SKM-1 (cell line): Measurements from ENCODE around the gene MRM2.

ENCODE experiments used
- DNase-seq: peaks from one replicate; lab custom pipeline; 2025; ENCODE audit not compliant: unreplicated experiment; lab: John Stamatoyannopoulos, UW

MRM2 gene

GRCh38 chr7:2249744-2250323 is 7.8 kb upstream of the MRM2 start:
- no peak for DNase-seq

DNA sequence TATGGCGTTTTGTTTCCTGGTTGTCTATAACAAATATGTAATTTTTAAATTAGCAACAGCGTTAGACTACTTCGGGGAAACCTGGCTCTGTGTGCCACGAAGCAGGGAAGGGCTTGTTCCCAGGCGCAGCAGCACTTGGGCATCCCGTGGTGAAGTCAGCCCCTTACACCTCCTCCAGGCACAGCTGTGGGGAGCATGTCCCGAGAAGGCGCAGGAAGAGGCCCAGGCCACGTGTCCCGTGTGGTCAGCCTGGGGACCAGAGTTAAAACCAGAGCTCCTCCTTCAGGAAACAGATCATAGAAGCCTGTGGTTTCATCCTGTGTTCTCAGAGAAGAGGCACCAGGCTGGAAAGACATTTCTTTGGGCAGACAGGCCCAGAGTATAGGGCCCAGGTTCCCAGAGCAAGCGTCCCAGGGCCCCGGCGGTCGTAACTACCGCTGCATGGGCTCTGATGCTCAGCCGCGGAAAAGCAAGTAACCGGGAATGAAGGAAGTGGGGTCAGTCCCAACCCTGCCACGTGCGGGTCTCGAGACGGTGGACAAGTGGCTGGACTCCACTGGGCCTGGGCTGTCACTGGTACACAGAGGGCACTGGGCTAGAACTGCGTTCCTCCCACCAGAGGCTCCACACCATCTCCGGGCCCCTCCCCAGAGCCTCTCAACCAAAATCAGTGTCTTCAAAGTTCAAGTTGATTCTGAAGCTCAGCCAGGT is 7.1 kb upstream of the MRM2 start:
- DNase-seq: peak; percentile 69

GRCh38 chr7:2247141-2247995 is 5.4 kb upstream of the MRM2 start:
- DNase-seq: no peak

GRCh38 chr7:2245883-2246675 is 4.1 kb upstream of the MRM2 start:
- no peak for DNase-seq

DNA sequence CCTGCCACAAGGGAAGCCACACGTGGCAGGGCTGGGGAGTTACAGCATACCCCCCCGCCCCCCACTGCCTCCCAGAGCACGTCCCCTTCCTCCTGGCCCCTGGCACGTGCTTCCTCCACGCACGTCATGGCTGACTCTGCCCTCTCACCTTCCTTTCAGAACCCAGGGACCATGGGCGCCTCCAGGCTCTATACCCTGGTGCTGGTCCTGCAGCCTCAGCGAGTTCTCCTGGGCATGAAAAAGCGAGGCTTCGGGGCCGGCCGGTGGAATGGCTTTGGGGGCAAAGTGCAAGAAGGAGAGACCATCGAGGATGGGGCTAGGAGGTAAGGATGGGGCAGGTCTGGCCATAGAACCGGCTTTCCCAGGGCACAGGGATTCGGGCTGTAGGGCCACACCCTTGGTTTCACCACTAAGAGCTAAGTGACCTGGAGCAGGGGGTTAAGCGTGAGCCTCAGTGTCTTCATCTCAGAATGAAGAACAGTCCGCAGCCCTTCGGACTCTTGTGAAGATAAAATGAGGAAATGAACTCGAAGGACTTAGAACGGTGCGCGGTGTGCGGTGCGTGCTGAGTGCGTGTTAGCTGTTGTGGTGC is 2.5 kb upstream of the MRM2 start:
- no peak for DNase-seq

DNA sequence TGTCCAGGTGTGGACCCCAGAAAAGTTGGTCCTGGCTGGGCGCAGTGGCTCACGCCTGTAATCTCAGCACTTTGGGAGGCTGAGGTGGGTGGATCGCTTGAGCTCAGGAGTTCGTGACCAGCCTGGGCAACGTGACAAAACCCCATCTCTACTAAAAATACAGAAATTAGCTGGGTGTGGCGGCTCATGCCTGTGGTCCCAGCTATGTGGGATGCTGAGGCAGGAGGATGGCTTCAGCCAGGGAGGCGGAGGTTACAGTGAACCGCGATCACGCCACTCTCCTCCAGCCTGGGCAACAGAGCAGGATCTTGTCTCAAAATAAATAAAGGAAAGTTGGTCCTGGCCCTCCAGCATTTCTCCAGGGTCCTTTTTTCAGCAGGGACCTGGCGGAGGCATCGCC is 1.5 kb upstream of the MRM2 start:
- DNase-seq: no peak

GRCh38 chr7:2242541-2243429 is 780 bp upstream of the MRM2 start:
- DNase-seq: no peak

DNA sequence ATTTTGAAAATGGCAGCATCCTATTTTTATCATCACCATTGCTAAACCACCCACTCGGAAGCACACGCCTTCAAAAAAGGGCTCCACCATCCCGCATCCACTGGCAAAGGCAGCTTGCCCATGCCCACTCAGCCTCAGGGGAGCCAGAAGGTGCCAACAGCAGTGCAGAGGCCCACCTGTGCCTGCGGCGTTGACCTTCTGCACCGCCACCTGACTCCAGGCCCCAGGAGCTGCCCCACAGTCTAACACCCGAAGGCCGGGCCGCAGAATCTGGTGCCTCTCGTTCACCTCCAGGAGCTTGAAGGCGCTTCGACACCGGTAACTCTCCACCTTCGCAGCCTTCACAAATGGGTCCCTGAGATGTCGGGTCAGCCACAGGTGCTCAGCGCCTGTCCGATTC is 2.8 kb downstream of the MRM2 start:
- no peak for DNase-seq

GRCh38 chr7:2237109-2237602 is 4.8 kb downstream of the MRM2 start:
- DNase-seq: peak; percentile 92

- DNase-seq: no peak
Measured at GRCh38 chr7:2233926-2234325, 8.1 kb downstream of the MRM2 start.

GRCh38 chr7:2232766-2233520 is 9.1 kb downstream of the MRM2 start, which contains the start of gene MAD1L1:
Gene MAD1L1 (minus strand): TSS chr7:2232945. CDS start chr7:2230133, 2,812 bp downstream.
- peak; percentile 74 for DNase-seq

DNA sequence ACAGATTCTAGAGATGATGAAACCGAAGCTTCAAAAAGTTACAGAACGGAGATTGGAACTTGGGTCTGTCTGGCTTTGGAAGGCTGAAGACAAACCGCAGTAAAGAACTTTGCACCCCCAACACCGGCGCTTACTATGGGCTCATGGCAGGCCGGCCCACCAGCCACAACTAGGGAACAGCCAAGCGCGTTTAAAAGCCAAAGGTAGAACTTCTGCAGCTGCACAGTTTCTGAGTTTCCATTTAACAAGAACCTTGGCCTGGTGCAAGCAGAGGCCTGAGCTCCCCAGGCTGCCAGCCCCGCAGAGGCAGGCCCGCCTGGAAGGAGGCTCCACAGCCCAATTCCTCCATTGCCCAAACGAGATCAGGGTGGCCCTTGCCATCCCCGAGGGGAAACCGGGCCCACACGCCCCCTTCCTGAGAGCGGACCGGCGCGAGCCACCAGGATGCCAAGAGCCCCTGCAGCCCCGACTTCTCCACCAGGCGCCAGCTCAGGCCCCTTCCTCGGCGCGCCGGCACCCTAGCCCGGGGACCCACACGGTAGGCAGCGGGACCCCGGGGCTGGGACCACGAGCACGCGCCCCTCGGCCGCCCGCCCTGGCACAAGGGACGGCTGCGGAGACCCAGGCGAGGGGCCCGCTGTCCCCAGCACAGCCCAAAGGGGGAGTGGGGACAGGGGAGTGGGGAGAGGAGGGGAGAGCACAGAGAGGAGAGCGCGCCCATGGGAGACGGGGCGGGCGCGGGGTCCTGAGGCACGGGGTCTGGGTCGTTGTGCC is 9.8 kb downstream of the MRM2 start:
- no peak for DNase-seq

DNA sequence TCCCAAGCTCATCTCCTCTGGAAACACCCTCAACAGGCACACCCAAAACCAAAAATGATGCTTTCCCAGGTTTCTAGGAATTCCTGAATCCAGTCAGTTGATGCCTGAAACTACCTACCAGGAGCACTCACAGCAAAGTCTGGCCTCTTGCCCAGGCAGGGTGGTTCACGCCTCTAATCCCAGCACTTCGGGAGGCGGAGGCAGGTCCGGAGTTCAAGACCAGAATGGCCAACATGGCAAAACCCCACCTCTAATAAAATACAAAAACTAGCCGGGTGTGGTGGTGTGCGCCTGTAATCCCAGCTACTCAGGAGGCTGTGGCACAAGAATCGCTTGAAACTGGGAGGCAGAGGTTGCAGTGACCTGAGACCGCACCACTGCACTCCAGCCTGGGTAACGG is 11.1 kb downstream of the MRM2 start:
- no peak for DNase-seq

- DNase-seq: no peak
Measured at GRCh38 chr7:2230226-2230625, 11.8 kb downstream of the MRM2 start.

DNA sequence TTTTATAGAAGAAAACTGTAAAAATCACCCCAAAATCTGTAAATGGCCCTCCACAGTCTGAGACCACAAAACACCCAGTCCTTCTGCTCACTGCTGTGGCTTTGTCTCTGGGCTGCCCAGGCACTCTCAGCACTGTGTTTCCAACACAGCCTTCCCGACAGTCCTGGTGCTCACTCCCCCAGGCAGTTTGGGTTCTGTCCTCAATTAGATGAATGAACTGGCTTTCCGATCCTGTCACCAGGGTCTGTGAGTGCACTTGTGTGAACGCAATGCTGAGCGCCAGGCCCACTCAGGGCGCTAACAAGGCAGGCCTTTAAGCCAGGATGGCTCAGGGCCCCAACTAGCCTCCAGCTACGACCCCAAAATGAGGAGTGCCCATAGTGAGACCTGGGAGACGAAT is 12.5 kb downstream of the MRM2 start:
- DNase-seq: no peak

DNA sequence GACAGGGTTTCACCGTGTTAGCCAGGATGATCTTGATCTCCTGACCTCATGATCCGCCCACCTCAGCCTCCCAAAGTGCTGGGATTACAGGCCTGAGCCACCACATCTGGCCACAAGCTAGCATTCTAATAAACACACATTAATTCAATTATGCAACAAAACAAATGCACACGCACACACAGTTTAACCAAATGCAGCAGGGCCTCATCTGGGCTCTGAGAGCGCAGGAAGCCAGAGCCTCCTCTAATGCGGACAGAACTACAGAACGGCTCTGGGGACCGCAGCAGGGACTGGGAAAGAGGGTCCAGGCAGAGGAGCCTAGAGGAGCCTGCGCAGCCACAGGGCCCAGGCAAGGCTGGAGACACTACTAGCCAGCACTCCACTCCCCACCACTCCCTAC is 13.1 kb downstream of the MRM2 start:
- no peak for DNase-seq

GRCh38 chr7:2227699-2228098 is 14.3 kb downstream of the MRM2 start:
- DNase-seq: no peak

DNA sequence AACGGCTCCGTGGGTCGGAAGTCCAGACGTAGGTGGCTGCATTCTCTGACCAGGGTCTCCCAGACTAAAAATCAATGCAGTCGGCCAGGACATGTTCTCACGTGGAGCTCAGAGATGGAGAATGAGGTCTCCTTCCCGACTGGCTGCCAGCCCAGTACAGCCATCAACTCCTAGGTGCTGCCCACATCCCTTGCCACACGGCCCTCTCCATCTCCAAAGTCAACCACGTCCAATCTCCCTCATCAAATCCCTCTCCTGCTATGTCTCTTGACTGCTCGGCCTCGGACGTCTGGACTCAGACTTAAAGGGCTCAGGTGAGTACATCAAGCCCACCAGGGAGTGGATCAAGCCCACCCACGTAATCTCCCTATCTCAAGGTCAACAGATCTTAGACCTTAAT is 16.2 kb downstream of the MRM2 start:
- no peak for DNase-seq
